Trophoblast cell (in vitro differentiated cells and primary cell): Measurements from ENCODE around the gene BAX.

Source experiments
- DNase-seq, 2 donors: peaks; one replicate each; pipeline ENCODE4 v3.0.0-alpha.2; 2016
- H2AFZ ChIP-seq: 2 replicates; pipeline ENCODE4 v1.6.1; 2013; ENCODE audit warnings: low read length, moderate library complexity, mild to moderate bottlenecking; ENCODE audit not compliant: insufficient read depth, poor library complexity
- H2AK5ac ChIP-seq: 2 replicates; pipeline ENCODE4 v1.6.1; 2013; ENCODE audit warnings: mild to moderate bottlenecking, low read length
- H2BK120ac ChIP-seq: 2 replicates; pipeline ENCODE4 v1.6.1; 2013; ENCODE audit warnings: low read length, mild to moderate bottlenecking, moderate library complexity; ENCODE audit not compliant: insufficient read depth, poor library complexity
- H2BK12ac ChIP-seq: 2 replicates; pipeline ENCODE4 v1.6.1; 2013; ENCODE audit warnings: mild to moderate bottlenecking, low read length, moderate library complexity
- H2BK5ac ChIP-seq: 2 replicates; pipeline ENCODE4 v1.6.1; 2013; ENCODE audit warnings: low read length, low read depth, moderate library complexity, mild to moderate bottlenecking; ENCODE audit not compliant: poor library complexity
- H3K14ac ChIP-seq: 2 replicates; pipeline ENCODE4 v1.6.1; 2013; ENCODE audit warnings: mild to moderate bottlenecking, low read length
- H3K18ac ChIP-seq: 2 replicates; pipeline ENCODE4 v1.6.1; 2013; ENCODE audit warnings: mild to moderate bottlenecking, low read length
- H3K23ac ChIP-seq: 2 replicates; pipeline ENCODE4 v1.6.1; 2013; ENCODE audit warnings: low read length
- H3K27ac ChIP-seq: 2 replicates; pipeline ENCODE4 v1.5.1; 2013; ENCODE audit warnings: low read depth, mild to moderate bottlenecking, inconsistent platforms, low read length, moderate library complexity
- H3K27me3 ChIP-seq: 2 replicates; pipeline ENCODE4 v1.6.1; 2013; ENCODE audit warnings: inconsistent platforms, mild to moderate bottlenecking, low read length, moderate library complexity; ENCODE audit not compliant: insufficient read depth
- H3K36me3 ChIP-seq, 2 experiments: 1 replicate in 1 of 2; 2 replicates in 1 of 2; pipeline ENCODE4 v1.6.1; 2013; ENCODE audit warnings: low read length in 2 of 2, mild to moderate bottlenecking in 2 of 2, moderate library complexity in 1 of 2; ENCODE audit not compliant: insufficient read depth in 2 of 2, control insufficient read depth in 1 of 2
- H3K4ac ChIP-seq: 2 replicates; pipeline ENCODE4 v1.6.1; 2013; ENCODE audit warnings: low read depth, mild to moderate bottlenecking, low read length, moderate library complexity
- H3K4me1 ChIP-seq, 2 experiments: 1 replicate in 1 of 2; 2 replicates in 1 of 2; pipeline ENCODE4 v1.6.1; 2013; ENCODE audit warnings: low read length in 2 of 2, mild to moderate bottlenecking in 2 of 2, moderate library complexity in 1 of 2; ENCODE audit not compliant: insufficient read depth in 2 of 2, control insufficient read depth in 1 of 2
- H3K4me2 ChIP-seq: 2 replicates; pipeline ENCODE4 v1.6.1; 2013; ENCODE audit warnings: inconsistent platforms, mild to moderate bottlenecking, low read length, moderate library complexity
- H3K4me3 ChIP-seq: 2 replicates; pipeline ENCODE4 v1.5.1; 2013; ENCODE audit warnings: mild to moderate bottlenecking, low read depth, low read length, inconsistent platforms
- H3K79me1 ChIP-seq: one replicate; pipeline ENCODE4 v1.6.1; 2013; ENCODE audit warnings: low read length
- H3K79me2 ChIP-seq: 2 replicates; pipeline ENCODE4 v1.6.1; 2013; ENCODE audit warnings: low read length, mild to moderate bottlenecking; ENCODE audit not compliant: control insufficient read depth, insufficient read depth, poor library complexity
- H3K9ac ChIP-seq: 2 replicates; pipeline ENCODE4 v1.6.1; 2013; ENCODE audit warnings: mild to moderate bottlenecking, low read length
- H3K9me3 ChIP-seq: 2 replicates; pipeline ENCODE4 v1.6.1; 2013; ENCODE audit warnings: low read depth, mild to moderate bottlenecking, control low read depth, inconsistent platforms, low read length; ENCODE audit not compliant: insufficient read depth
- H4K12ac ChIP-seq: 2 replicates; pipeline ENCODE4 v1.6.1; 2013; ENCODE audit warnings: low read depth, mild to moderate bottlenecking, low read length, moderate library complexity
- H4K8ac ChIP-seq: 2 replicates; pipeline ENCODE4 v1.6.1; 2013; ENCODE audit warnings: low read depth, mild to moderate bottlenecking, low read length, moderate library complexity
- H4K91ac ChIP-seq: one replicate; pipeline ENCODE4 v1.6.1; 2013; ENCODE audit warnings: low read depth, mild to moderate bottlenecking, low read length, moderate library complexity
- WGBS: extraction: QIAGEN DNeasy Blood & Tissue Kit; methylation state at CpG from one replicate; pipeline ENCODE4 v1.1.7; 2013; ENCODE audit warnings: missing lambda C conversion rate; ENCODE audit not compliant: insufficient read length, insufficient coverage; ENCODE audit errors: extremely low coverage; 5-methylcytosine and 5-hydroxymethylcytosine counted together

Gene BAX

GRCh38 chr19:48975947-48976847 is 21.5 kb downstream of the BAX start:
- no peak overlapping the region for H2BK12ac ChIP-seq
- no peak overlapping the region for H4K91ac ChIP-seq
- no peaks in the 10 kb centered on the region for H3K4me1 ChIP-seq
- no CpG with 5 or more reads among the region's 13 CpGs for WGBS
- H2BK5ac ChIP-seq: no peak overlapping the region
- no peak overlapping the region for H2BK120ac ChIP-seq
- no peak overlapping the region for H3K4ac ChIP-seq
- no peak overlapping the region for H2AFZ ChIP-seq
- H3K79me1 ChIP-seq: no peaks in the 10 kb centered on the region
- no peak overlapping the region for H3K4me3 ChIP-seq
- no peak overlapping the region for H3K14ac ChIP-seq
- no peaks in the 10 kb centered on the region for H3K79me2 ChIP-seq
- no peak overlapping the region for H3K23ac ChIP-seq
- no peaks in the 10 kb centered on the region for H3K9me3 ChIP-seq
- no peak overlapping the region for H3K9ac ChIP-seq
- no peak overlapping the region for H2AK5ac ChIP-seq
- H3K27ac ChIP-seq: no peak overlapping the region
- peaks cover 44 to 50% of the 10 kb centered on the region in 2 experiments for H3K36me3 ChIP-seq
- H3K27me3 ChIP-seq: no peaks in the 10 kb centered on the region
- H3K18ac ChIP-seq: no peak overlapping the region
- DNase-seq: peak in 1 of 2 donors; percentile 30
- H4K8ac ChIP-seq: no peak overlapping the region
- no peak overlapping the region for H3K4me2 ChIP-seq
- H4K12ac ChIP-seq: no peak overlapping the region

GRCh38 chr19:48977061-48977460 is 22.4 kb downstream of the BAX start:
- H3K27me3 ChIP-seq: no peaks in the 10 kb centered on the region
- H3K27ac ChIP-seq: no peak overlapping the region
- H4K12ac ChIP-seq: no peak overlapping the region
- no CpG with 5 or more reads among the region's 2 CpGs for WGBS
- H3K4me1 ChIP-seq: no peaks in the 10 kb centered on the region
- H3K79me1 ChIP-seq: no peaks in the 10 kb centered on the region
- H3K79me2 ChIP-seq: no peaks in the 10 kb centered on the region
- no peak overlapping the region for H3K4me2 ChIP-seq
- H3K23ac ChIP-seq: no peak overlapping the region
- H3K4me3 ChIP-seq: no peak overlapping the region
- no peak for DNase-seq
- no peak overlapping the region for H4K8ac ChIP-seq
- H2AFZ ChIP-seq: no peak overlapping the region
- no peak overlapping the region for H3K4ac ChIP-seq
- no peak overlapping the region for H3K18ac ChIP-seq
- no peak overlapping the region for H2AK5ac ChIP-seq
- H2BK120ac ChIP-seq: no peak overlapping the region
- H3K14ac ChIP-seq: no peak overlapping the region
- H3K36me3 ChIP-seq: peaks cover 53% of the 10 kb centered on the region in 2 experiments
- no peak overlapping the region for H2BK12ac ChIP-seq
- H3K9me3 ChIP-seq: no peaks in the 10 kb centered on the region
- no peak overlapping the region for H3K9ac ChIP-seq
- H4K91ac ChIP-seq: no peak overlapping the region
- no peak overlapping the region for H2BK5ac ChIP-seq

GRCh38 chr19:48982280-48982679 is 27.6 kb downstream of the BAX start:
- Histone ChIP-seq H3K4me3 (no peak overlapping the region), H3K79me2 (no peaks in the 10 kb centered on the region), H3K27me3 (no peaks in the 10 kb centered on the region), H2BK120ac (no peak overlapping the region), H3K9ac (no peak overlapping the region), H3K36me3 (peaks cover 64 to 65% of the 10 kb centered on the region in 2 experiments), H3K4me2 (no peak overlapping the region), H2BK12ac (no peak overlapping the region), H2BK5ac (no peak overlapping the region), H3K4me1 (no peaks in the 10 kb centered on the region), H3K4ac (no peak overlapping the region), H2AFZ (no peak overlapping the region), H3K9me3 (no peaks in the 10 kb centered on the region), H3K18ac (no peak overlapping the region), H3K79me1 (no peaks in the 10 kb centered on the region), H3K27ac (no peak overlapping the region), H3K14ac (no peak overlapping the region), H4K91ac (no peak overlapping the region), H3K23ac (no peak overlapping the region), H4K12ac (no peak overlapping the region), H2AK5ac (no peak overlapping the region), H4K8ac (no peak overlapping the region)
- DNase-seq: no peak
- no CpG with 5 or more reads among the region's 9 CpGs for WGBS

GRCh38 chr19:48985711-48986110 is 31.0 kb downstream of the BAX start:
- Histone ChIP-seq H3K79me2 (no peaks in the 10 kb centered on the region), H3K4me1 (peaks cover 11% of the 10 kb centered on the region in 2 experiments), H3K36me3 (peaks cover 61 to 68% of the 10 kb centered on the region in 2 experiments), H2BK120ac (no peak overlapping the region), H3K23ac (no peak overlapping the region), H4K12ac (no peak overlapping the region), H3K4me2 (no peak overlapping the region), H3K27me3 (no peaks in the 10 kb centered on the region), H3K9ac (no peak overlapping the region), H2AFZ (no peak overlapping the region), H2AK5ac (no peak overlapping the region), H3K4me3 (no peak overlapping the region), H4K91ac (no peak overlapping the region), H3K4ac (no peak overlapping the region), H2BK12ac (no peak overlapping the region), H3K18ac (no peak overlapping the region), H3K27ac (no peak overlapping the region), H4K8ac (no peak overlapping the region), H3K9me3 (no peaks in the 10 kb centered on the region), H2BK5ac (no peak overlapping the region), H3K14ac (no peak overlapping the region), H3K79me1 (peaks cover 4% of the 10 kb centered on the region)
- no CpG with 5 or more reads among the region's 13 CpGs for WGBS
- DNase-seq: no peak
